Measurements from ENCODE around the gene HOXB6. TPM values are rescaled to one million over a fixed set of nuclear protein-coding genes. Genes with fewer than 3 reads are reported as not detected.
A peak's percentile ranks its signal among the peaks of the same experiment; 100 is the strongest.

HOXB6 gene
- total and polyA plus RNA-seq, 4 donors, result 5.3 to 7.5 (median 5.7) TPM

DNA sequence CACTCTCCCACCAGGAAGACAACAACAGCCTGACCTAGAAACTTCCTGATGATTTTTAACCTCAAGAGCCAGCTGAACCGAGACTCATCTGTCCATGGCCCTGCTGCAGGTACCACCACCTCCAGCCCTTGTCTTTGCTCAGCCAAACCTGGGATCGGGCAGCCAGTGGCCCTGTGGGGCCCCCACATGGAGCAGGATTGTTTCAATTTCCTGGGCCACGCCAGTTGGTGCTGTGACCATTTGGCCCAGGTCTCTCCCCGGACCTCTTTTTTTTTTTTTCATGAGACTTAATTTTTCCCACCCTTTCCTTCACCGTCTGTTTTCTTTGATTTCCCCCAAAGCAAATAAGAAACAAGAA lies 51.6 kb downstream of the HOXB6 start:
- 49 to 70% methylated on average over 5 of the region's 5 CpGs for WGBS, 2 donors
- Histone ChIP-seq H3K4me1 (ENCODE audit: control insufficient read depth in 5 of 5, insufficient read depth in 5 of 5, low read length in 5 of 5) (peaks cover 0 to 81% (median 10%) of the 10 kb centered on the region in 5 donors), H3K4me3 (no peak overlapping the region), H3K9me3 (ENCODE audit: control insufficient read depth in 4 of 4, insufficient read depth in 3 of 4, low read length in 3 of 4) (peaks cover 0 to 3% (median 0%) of the 10 kb centered on the region in 4 donors), H3K27me3 (ENCODE audit: control insufficient read depth in 3 of 3, insufficient read depth in 3 of 3, low read length in 2 of 3) (peaks cover 0 to 57% (median 0%) of the 10 kb centered on the region in 3 donors), H3K9ac (ENCODE audit: insufficient read depth in 1 of 2, low read length in 2 of 2) (peak overlapping the region in 1 of 2 donors; percentile 96), H3K27ac (ENCODE audit: low read depth in 1 of 2, low read length in 1 of 2) (peak overlapping the region in 1 of 2 donors; percentile 7), H3K36me3 (ENCODE audit: control insufficient read depth in 4 of 4, insufficient read depth in 4 of 4, low read length in 4 of 4) (peaks cover 0 to 19% (median 4%) of the 10 kb centered on the region in 4 donors)
- no peak for ATAC-seq (ENCODE audit: insufficient read depth, low FRiP score)
- no peak for DNase-seq
- TF ChIP-seq, protein P1, sequence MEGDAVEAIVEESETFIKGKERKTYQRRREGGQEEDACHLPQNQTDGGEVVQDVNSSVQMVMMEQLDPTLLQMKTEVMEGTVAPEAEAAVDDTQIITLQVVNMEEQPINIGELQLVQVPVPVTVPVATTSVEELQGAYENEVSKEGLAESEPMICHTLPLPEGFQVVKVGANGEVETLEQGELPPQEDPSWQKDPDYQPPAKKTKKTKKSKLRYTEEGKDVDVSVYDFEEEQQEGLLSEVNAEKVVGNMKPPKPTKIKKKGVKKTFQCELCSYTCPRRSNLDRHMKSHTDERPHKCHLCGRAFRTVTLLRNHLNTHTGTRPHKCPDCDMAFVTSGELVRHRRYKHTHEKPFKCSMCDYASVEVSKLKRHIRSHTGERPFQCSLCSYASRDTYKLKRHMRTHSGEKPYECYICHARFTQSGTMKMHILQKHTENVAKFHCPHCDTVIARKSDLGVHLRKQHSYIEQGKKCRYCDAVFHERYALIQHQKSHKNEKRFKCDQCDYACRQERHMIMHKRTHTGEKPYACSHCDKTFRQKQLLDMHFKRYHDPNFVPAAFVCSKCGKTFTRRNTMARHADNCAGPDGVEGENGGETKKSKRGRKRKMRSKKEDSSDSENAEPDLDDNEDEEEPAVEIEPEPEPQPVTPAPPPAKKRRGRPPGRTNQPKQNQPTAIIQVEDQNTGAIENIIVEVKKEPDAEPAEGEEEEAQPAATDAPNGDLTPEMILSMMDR (IDR thresholded peaks at IDR 0.05; ENCODE audit: control extremely low read depth, extremely low read depth), result no peak

DNA sequence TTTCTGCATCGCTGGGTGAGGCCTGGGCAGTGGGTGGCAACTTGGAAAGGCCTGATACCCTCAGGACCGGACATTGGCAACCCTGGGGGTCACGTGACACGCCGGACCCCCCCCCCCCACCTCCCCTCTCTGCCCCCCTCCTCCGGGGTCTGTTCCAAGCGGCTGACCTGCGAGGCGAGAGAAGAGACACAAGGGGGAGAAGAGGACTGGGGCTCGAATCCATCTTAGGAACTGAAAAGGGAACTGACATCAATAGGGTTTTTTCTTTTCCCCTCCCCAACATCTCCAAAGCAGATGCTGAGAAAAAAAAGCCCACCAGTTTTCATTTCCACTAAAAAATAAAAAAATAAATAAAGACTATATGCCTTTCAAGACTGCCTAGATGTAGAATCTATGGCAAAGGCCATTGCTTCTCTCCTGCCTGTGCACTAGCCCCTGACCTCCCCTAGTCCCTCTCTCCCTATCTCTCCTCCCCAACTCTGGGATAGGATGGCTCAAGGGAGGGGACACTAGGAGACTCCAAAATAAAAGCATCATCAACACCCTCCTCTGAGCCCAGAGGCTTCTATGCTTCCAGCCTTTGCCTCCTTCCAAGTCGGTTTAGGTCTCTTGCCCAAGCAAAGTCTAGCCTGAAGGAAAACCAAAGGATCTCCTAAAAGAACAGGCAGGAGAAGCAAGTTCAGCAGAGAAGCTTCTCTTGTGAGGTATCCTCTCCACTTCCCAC lies 52.2 kb downstream of the HOXB6 start:
- ATAC-seq (ENCODE audit: insufficient read depth, low FRiP score), result no peak
- Histone ChIP-seq H3K27me3 (ENCODE audit: control insufficient read depth in 3 of 3, insufficient read depth in 3 of 3, low read length in 2 of 3) (peaks cover 0 to 61% (median 0%) of the 10 kb centered on the region in 3 donors), H3K9ac (ENCODE audit: insufficient read depth in 1 of 2, low read length in 2 of 2) (peak overlapping the region in 1 of 2 donors; percentile 96), H3K36me3 (ENCODE audit: control insufficient read depth in 4 of 4, insufficient read depth in 4 of 4, low read length in 4 of 4) (peaks cover 0 to 18% (median 4%) of the 10 kb centered on the region in 4 donors), H3K27ac (ENCODE audit: low read depth in 1 of 2, low read length in 1 of 2) (peak overlapping the region in 1 of 2 donors; percentile 87), H3K4me1 (ENCODE audit: control insufficient read depth in 5 of 5, insufficient read depth in 5 of 5, low read length in 5 of 5) (peaks cover 0 to 81% (median 10%) of the 10 kb centered on the region in 5 donors), H3K4me3 (no peak overlapping the region), H3K9me3 (ENCODE audit: control insufficient read depth in 4 of 4, insufficient read depth in 3 of 4, low read length in 3 of 4) (peaks cover 0 to 3% (median 0%) of the 10 kb centered on the region in 4 donors)
- 39 to 68% methylated on average over 10 to 11 of the region's 11 CpGs for WGBS, 2 donors
- TF ChIP-seq, protein P1 (IDR thresholded peaks at IDR 0.05; ENCODE audit: control extremely low read depth, extremely low read depth), result no peak
- DNase-seq, result peak; percentile 84 to 90 (median 88)

DNA sequence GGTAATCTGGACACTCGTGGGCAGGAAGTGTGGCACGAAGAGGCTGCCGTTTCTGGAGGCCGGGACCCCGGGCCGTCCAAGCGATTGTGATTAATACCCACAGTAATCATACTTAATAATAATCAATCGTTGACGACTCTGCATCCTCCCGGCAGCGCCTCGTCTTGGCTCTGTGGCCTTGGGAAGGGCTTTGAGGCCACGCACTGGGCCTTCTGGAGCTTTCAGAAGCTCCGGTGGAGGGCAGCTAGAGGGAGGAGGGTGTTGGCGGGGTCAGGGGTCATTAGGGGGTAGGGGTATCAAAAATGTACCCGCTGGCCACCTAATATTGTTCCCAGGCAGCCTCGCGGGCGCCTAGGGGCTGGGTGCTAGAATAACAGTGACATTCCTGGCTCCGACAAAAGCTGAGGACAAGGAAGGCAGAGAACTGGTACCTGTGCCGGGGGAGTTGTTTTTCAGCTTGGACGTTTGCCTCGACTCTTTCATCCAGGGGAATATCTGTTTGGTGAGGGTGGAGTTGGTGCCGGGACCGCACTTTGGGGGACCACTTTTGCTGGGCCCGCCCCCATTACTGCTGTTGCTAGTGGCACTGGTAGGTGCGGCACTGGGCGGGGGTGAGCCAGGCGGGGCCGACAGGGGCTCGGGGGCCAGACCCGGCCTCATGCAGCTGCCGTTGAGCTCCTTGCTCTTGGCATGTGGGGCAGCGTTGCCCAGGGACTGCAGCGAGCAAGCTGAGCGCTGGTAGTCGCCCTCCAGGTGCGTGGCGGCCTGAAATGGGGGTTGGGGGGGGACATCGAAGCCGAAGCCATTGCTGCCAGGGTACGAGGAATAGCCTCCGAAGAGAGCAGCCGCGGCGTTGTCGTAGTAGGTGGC lies 53.0 kb downstream of the HOXB6 start:
- ATAC-seq (ENCODE audit: insufficient read depth, low FRiP score) (no peak), DNase-seq (peak; percentile 50 to 63 (median 57))
- H3K27ac ChIP-seq (ENCODE audit: low read depth in 1 of 2, low read length in 1 of 2), result peak overlapping the region in 1 of 2 donors; percentile 87
- WGBS, 2 donors, result 52 to 71% methylated on average over 46 to 47 of the region's 47 CpGs
- peaks cover 0 to 3% (median 0%) of the 10 kb centered on the region in 4 donors for H3K9me3 ChIP-seq (ENCODE audit: control insufficient read depth in 4 of 4, insufficient read depth in 3 of 4, low read length in 3 of 4)
- H3K4me1 ChIP-seq (ENCODE audit: control insufficient read depth in 5 of 5, insufficient read depth in 5 of 5, low read length in 5 of 5), result peaks cover 0 to 76% (median 10%) of the 10 kb centered on the region in 5 donors
- peaks cover 0 to 69% (median 0%) of the 10 kb centered on the region in 3 donors for H3K27me3 ChIP-seq (ENCODE audit: control insufficient read depth in 3 of 3, insufficient read depth in 3 of 3, low read length in 2 of 3)
- H3K4me3 ChIP-seq, result no peak overlapping the region
- TF ChIP-seq, protein P1 (IDR thresholded peaks at IDR 0.05; ENCODE audit: control extremely low read depth, extremely low read depth), result no peak
- H3K36me3 ChIP-seq (ENCODE audit: control insufficient read depth in 4 of 4, insufficient read depth in 4 of 4, low read length in 4 of 4), result peaks cover 0 to 18% (median 4%) of the 10 kb centered on the region in 4 donors
- H3K9ac ChIP-seq (ENCODE audit: insufficient read depth in 1 of 2, low read length in 2 of 2), result peak overlapping the region in 1 of 2 donors; percentile 67
